HEK293T (cell line): ENCODE results near the gene HMCN2.

Experiments
- CTBP1 ChIP-seq: fragments of 450-650 bp; IDR thresholded peaks from 2 replicates; pipeline ENCODE4 v1.6.1; 2016; ENCODE audit warnings: borderline replicate concordance
- ELF4 ChIP-seq: fragments of 450-650 bp; IDR thresholded peaks from 2 replicates; pipeline ENCODE4 v1.6.1; 2017; ENCODE audit warnings: antibody characterized with exemption
- LEF1 ChIP-seq: fragments of 450-650 bp; IDR thresholded peaks from 2 replicates; pipeline ENCODE4 v1.6.1; 2017; ENCODE audit warnings: mild to moderate bottlenecking, borderline replicate concordance
- SUZ12 ChIP-seq: fragments of 450-650 bp; IDR thresholded peaks from 2 replicates; pipeline ENCODE4 v1.6.1; 2016; ENCODE audit warnings: mild to moderate bottlenecking

- TF ChIP-seq ELF4 (no peak), CTBP1 (no peak), SUZ12 (no peak), LEF1 (no peak)
Measured at GRCh38 chr9:130239741-130240241, 25.8 kb upstream of the HMCN2 start.
